Kidney (tissue), 14 donors: ENCODE results near the gene SEMA3E. TPM values are rescaled to one million over a fixed set of nuclear protein-coding genes. Genes with fewer than 3 reads are reported as not detected.

ENCODE experiments used
- DNase-seq, 5 donors: peaks; one replicate each; pipeline ENCODE4 v3.0.0-alpha.2; 2013 to 2020
- FAIRE-seq: peaks from 2 replicates; lab custom pipeline; 2012; peaks lifted over from hg19 to GRCh38; lab: Jason Lieb, UNC
- H3K27ac ChIP-seq, 2 donors: one replicate each; pipeline ENCODE4 v1.7.0; 2013; ENCODE audit warnings: low read depth in 2 of 2, low read length in 2 of 2, inconsistent platforms in 1 of 2
- H3K27me3 ChIP-seq: one replicate; pipeline ENCODE4 v1.7.1; 2013; ENCODE audit warnings: low read length, inconsistent platforms; ENCODE audit not compliant: control insufficient read depth, insufficient read depth
- H3K36me3 ChIP-seq, 3 donors: one replicate each; pipeline versions ENCODE4 v1.7.0 to v1.7.1; 2013; ENCODE audit warnings: low read length in 3 of 3, control low read depth in 1 of 3, inconsistent platforms in 1 of 3; ENCODE audit not compliant: insufficient read depth in 3 of 3, control insufficient read depth in 2 of 3
- H3K4me1 ChIP-seq, 3 donors: one replicate each; pipeline versions ENCODE4 v1.7.0 to v1.7.1; 2013; ENCODE audit warnings: low read length in 3 of 3, inconsistent platforms in 1 of 3, low read depth in 1 of 3; ENCODE audit not compliant: control insufficient read depth in 2 of 3, insufficient read depth in 2 of 3
- H3K4me3 ChIP-seq, 3 donors: one replicate each; pipeline versions ENCODE4 v1.7.0 to v1.8.1; 2013; ENCODE audit warnings: low read length in 3 of 3, control low read depth in 1 of 3, inconsistent platforms in 1 of 3
- H3K9ac ChIP-seq, 3 donors: one replicate each; pipeline versions ENCODE4 v1.7.0 to v1.7.1; 2013; ENCODE audit warnings: low read length in 3 of 3, control low read depth in 1 of 3, inconsistent platforms in 1 of 3
- H3K9me3 ChIP-seq, 3 donors: one replicate each; pipeline versions ENCODE4 v1.7.0 to v1.7.1; 2013; ENCODE audit warnings: low read length in 3 of 3, control low read depth in 1 of 3, inconsistent platforms in 1 of 3; ENCODE audit not compliant: control insufficient read depth in 2 of 3, insufficient read depth in 1 of 3
- intact Hi-C: fragments of 100-400 bp; cut with DNase I; formaldehyde crosslinking; loops from one replicate; pipeline ENCODE4 v1.11.1; 2022
- polyA plus RNA-seq: library from polyadenylated mRNA; stranded (reverse); fragments of 350-450 nt; fragmentation: Illumina TruSeq; extraction: RNeasy Lipid Tissue Mini Kit (QIAGEN cat#74804); gene quantifications from one replicate; pipeline ENCODE4 v1.2.3, GENCODE V29; 2014; ENCODE audit warnings: low read depth, low replicate concordance; ENCODE audit not compliant: insufficient read depth
- total RNA-seq: library from RNA; stranded (reverse); fragmentation: NEBNext Ultra II Directional; extraction: Animal tissue kit (Norgen Biotek cat#: 25700); gene quantifications from one replicate; pipeline ENCODE4 v1.2.1, GENCODE V29; 2021
- TF ChIP-seq, protein P1 (sequence below): IDR thresholded peaks from 3 replicates; pipeline ENCODE4 v1.5.1; 2012; ENCODE audit warnings: mild to moderate bottlenecking, moderate library complexity, borderline replicate concordance; ENCODE audit not compliant: insufficient read depth; ENCODE audit errors: extremely low read depth
- donor health status: control.
- donor health status: control.
- donor health status: control.
- donor health status: control.
- donor health status: control.
- donor health status: DM: yes; HTN: yes; CAD: no.
- donor health status: Normal renal cell carcinoma (clear cell type).

The SEMA3E gene
- total and polyA plus RNA-seq, 2 donors from 2014 or later: 0.15 to 1.1 TPM

DNA sequence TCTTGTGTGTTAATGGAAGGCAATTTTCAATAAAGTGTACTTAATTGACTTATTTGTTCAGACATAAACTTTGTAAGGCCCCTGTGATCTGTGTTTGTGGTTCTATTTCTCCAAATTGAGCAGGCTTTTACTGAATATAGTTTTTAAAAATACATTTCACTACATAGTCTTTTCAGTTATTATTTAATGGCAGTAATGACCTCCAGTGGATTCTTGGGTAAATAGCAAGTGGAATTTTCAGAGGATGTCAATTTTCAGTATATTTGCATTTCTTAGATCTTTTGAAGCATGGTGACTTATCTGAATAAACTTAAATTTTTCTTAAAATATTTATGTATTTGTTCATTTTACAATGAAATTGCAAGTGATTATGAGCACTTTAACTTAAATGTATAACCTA, 283.2 kb downstream of the SEMA3E start:
- FAIRE-seq: no peak
- no peak for DNase-seq
- no peaks in the 10 kb centered on the region for H3K4me1 ChIP-seq
- TF ChIP-seq, protein P1, sequence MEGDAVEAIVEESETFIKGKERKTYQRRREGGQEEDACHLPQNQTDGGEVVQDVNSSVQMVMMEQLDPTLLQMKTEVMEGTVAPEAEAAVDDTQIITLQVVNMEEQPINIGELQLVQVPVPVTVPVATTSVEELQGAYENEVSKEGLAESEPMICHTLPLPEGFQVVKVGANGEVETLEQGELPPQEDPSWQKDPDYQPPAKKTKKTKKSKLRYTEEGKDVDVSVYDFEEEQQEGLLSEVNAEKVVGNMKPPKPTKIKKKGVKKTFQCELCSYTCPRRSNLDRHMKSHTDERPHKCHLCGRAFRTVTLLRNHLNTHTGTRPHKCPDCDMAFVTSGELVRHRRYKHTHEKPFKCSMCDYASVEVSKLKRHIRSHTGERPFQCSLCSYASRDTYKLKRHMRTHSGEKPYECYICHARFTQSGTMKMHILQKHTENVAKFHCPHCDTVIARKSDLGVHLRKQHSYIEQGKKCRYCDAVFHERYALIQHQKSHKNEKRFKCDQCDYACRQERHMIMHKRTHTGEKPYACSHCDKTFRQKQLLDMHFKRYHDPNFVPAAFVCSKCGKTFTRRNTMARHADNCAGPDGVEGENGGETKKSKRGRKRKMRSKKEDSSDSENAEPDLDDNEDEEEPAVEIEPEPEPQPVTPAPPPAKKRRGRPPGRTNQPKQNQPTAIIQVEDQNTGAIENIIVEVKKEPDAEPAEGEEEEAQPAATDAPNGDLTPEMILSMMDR: no peak
- H3K4me3 ChIP-seq: no peak overlapping the region
- H3K27ac ChIP-seq: no peak overlapping the region
- intact Hi-C loops: no loop called here
- no peaks in the 10 kb centered on the region for H3K9me3 ChIP-seq
- H3K36me3 ChIP-seq: no peaks in the 10 kb centered on the region
- no peak overlapping the region for H3K9ac ChIP-seq
- no peaks in the 10 kb centered on the region for H3K27me3 ChIP-seq

DNA sequence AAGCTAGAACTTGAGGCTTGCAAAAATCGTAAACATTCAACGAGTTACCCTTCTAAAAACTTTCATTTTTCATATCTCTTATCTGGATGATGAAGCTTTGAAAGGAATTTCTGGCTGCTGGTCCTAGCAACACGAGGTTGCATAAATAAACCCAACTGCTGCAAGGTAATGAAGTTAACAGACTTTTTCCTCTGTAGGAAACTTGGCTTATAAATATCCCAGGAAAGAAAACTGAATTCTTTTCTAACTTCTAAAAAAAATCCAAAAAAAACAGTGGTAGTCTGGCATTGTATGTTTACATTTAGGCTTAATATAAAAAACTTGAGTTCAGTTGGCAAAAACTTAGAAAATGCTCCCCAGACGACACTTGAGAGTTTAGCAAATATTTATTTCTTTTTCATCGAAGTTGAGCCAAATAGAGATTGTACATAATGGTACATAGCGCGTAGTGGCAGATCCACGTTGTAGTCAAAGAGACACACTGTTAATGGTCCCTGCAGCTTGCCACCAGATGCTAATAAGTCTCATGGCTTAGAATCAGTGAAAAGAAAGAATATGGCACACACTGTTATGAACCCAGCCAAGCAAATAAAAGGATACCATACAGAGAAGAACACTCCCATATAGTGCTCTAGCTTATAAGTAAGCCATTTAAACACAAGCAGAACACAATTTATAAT, 285.9 kb downstream of the SEMA3E start:
- Histone ChIP-seq H3K4me3 (no peak overlapping the region), H3K27ac (no peak overlapping the region), H3K27me3 (no peaks in the 10 kb centered on the region), H3K4me1 (no peaks in the 10 kb centered on the region), H3K9ac (no peak overlapping the region), H3K36me3 (no peaks in the 10 kb centered on the region), H3K9me3 (no peaks in the 10 kb centered on the region)
- no peak for DNase-seq
- intact Hi-C loops: no loop called here
- no peak for FAIRE-seq
- TF ChIP-seq, protein P1: no peak

DNA sequence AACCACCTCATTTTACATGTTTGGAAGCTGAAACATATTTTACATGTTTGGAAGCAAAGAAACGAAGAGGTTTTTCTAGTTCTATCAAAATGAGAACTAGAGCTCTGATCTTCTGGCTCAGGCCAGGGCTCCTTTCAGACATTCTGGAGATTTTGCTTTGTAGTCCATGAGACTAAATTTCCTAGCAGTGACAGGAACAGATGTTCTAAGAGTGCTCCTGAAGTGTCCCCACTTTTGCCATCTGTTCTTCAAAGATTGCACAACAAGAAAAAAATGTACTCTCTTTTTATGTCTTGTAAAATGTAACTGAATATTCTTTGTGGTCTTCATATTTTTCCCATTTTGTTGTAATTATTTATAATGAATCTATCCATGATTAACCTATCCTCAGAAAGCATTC, 289.8 kb downstream of the SEMA3E start:
- Histone ChIP-seq H3K4me3 (no peak overlapping the region), H3K9me3 (no peaks in the 10 kb centered on the region), H3K9ac (no peak overlapping the region), H3K36me3 (no peaks in the 10 kb centered on the region), H3K27me3 (no peaks in the 10 kb centered on the region), H3K27ac (no peak overlapping the region), H3K4me1 (no peaks in the 10 kb centered on the region)
- no peak for FAIRE-seq
- TF ChIP-seq, protein P1: no peak
- intact Hi-C loops: no loop called here
- DNase-seq: no peak

DNA sequence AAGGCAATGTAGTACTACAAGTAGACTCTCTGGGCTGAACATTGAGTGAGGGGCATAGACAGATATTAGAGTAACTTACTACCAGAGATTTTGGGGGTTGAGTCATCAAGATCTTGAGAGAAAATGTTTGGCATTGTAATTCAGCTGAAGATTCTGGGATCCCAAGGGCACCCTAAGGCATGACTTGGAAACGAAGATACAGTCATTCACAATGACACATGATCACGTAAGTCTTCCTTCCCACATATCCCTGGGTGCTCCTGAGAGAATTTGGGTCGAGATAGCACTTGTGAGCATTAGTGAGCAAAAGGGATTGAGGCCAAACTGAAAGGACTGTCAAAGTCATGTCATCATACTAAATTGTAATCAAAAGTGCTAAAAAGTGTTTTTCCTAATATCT, 293.8 kb downstream of the SEMA3E start:
- intact Hi-C loops: no loop called here
- no peaks in the 10 kb centered on the region for H3K4me1 ChIP-seq
- H3K4me3 ChIP-seq: no peak overlapping the region
- H3K36me3 ChIP-seq: no peaks in the 10 kb centered on the region
- H3K9me3 ChIP-seq: no peaks in the 10 kb centered on the region
- FAIRE-seq: no peak
- no peaks in the 10 kb centered on the region for H3K27me3 ChIP-seq
- H3K9ac ChIP-seq: no peak overlapping the region
- TF ChIP-seq, protein P1: no peak
- H3K27ac ChIP-seq: no peak overlapping the region
- DNase-seq: no peak
